ENCODE data around the gene DDX31.

The DDX31 gene

DNA sequence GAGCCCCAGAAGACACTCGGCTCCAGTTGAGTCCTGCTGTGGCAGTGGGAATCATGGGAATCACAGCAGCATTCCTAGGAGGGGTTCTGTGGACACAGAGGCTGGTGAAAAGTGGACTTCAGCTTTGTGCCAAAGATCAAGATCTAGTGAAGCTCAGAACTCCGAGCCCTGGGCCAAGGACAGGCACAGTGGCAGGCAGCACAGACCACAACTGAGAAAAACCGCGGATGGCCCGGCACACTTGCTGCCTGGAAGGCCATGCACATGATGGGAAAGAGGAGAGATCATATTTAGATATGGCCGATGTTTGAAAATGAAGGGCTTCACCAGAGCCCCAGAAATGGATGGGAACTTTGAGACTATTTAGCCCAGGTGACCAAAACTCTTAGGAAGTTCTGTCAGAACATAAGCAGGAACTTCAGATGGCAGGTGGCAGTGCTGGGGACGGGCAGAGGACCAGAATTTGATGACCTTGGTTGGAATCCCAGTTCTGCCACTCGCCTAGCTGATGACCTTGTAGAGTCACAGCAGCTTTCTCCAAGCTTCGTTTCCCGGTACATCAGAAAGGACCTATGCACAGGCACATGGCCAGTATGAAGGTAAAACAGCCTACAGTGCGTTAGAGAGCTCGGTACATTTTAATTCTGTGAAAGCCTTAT lies 69.3 kb downstream of the DDX31 start:
- CTCF ChIA-PET, result no interaction called here

DNA sequence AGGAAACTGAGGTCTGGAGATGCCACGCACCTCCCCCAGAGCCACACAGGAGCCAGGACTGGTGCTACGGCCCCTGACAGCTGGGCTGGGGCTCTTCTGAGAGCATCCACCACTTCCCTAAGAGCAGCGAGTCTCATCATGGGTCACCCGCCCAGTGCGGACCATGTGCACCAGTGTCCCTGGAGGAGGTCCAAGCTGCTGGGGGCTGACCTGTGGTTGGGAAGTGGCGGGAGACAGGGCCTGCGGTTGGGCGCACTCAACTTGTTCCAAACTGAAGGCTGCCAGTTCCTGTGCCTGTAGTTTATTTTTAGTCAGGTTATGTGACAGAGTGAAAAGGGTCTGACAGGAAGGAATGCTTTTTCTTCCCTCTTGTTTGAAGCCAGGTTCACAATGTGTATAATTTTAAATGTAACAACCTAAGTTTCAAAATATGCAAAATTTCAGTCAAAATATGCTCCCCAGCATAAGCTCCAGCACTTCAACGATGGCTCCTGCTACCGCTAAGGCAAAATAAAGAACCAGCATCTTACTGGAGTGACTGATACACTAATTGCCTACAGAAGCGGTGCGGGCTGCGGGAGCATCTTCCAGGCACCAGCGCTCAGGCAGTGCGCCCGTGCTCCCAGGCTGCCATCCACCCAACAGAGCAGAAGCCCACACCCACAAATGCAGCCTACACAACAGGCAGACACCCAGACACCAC lies 72.6 kb downstream of the DDX31 start:
- ChIA-PET CTCF (no interaction called here), POLR2A (no interaction called here)
- TF ChIP-seq L3MBTL2 (conservative IDR thresholded peaks at IDR 0.05) (no peak), SP1 (IDR thresholded peaks at IDR 0.05) (no peak), ARNT (IDR thresholded peaks at IDR 0.05) (no peak), CTBP1 (IDR thresholded peaks at IDR 0.05; ENCODE audit: borderline replicate concordance) (no peak), TARDBP (IDR thresholded peaks at IDR 0.05) (no peak), LEF1 (IDR thresholded peaks at IDR 0.05; ENCODE audit: borderline replicate concordance) (no peak), FOXK2 (IDR thresholded peaks at IDR 0.05) (no peak), SUZ12 (IDR thresholded peaks at IDR 0.05) (no peak), ZNF384 (IDR thresholded peaks at IDR 0.05) (no peak), ELF4 (IDR thresholded peaks at IDR 0.05) (no peak), NFRKB (IDR thresholded peaks at IDR 0.05) (no peak), FOXM1 (IDR thresholded peaks at IDR 0.05; ENCODE audit: borderline replicate concordance) (no peak), HDGF (IDR thresholded peaks at IDR 0.05; ENCODE audit: borderline replicate concordance) (no peak), BHLHE40 (IDR thresholded peaks at IDR 0.05; ENCODE audit: borderline replicate concordance) (no peak), FOXA1 (IDR thresholded peaks at IDR 0.05) (no peak)
- TF ChIP-seq, protein P1, sequence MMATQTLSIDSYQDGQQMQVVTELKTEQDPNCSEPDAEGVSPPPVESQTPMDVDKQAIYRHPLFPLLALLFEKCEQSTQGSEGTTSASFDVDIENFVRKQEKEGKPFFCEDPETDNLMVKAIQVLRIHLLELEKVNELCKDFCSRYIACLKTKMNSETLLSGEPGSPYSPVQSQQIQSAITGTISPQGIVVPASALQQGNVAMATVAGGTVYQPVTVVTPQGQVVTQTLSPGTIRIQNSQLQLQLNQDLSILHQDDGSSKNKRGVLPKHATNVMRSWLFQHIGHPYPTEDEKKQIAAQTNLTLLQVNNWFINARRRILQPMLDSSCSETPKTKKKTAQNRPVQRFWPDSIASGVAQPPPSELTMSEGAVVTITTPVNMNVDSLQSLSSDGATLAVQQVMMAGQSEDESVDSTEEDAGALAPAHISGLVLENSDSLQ (IDR thresholded peaks at IDR 0.05), result no peak
- no peak for DNase-seq (ENCODE audit: extremely low spot score)

More for the DNA sequence above, 69.3 kb downstream of the DDX31 start:
- POLR2A ChIA-PET, result no interaction called here
- TF ChIP-seq ARNT (IDR thresholded peaks at IDR 0.05) (no peak), BHLHE40 (IDR thresholded peaks at IDR 0.05; ENCODE audit: borderline replicate concordance) (no peak), TARDBP (IDR thresholded peaks at IDR 0.05) (no peak), CTBP1 (IDR thresholded peaks at IDR 0.05; ENCODE audit: borderline replicate concordance) (no peak), ELF4 (IDR thresholded peaks at IDR 0.05) (no peak), LEF1 (IDR thresholded peaks at IDR 0.05; ENCODE audit: borderline replicate concordance) (no peak), FOXA1 (IDR thresholded peaks at IDR 0.05) (no peak), SP1 (IDR thresholded peaks at IDR 0.05) (no peak)
- TF ChIP-seq, protein P1 (IDR thresholded peaks at IDR 0.05), result no peak
- DNase-seq (ENCODE audit: extremely low spot score), result no peak

DNA sequence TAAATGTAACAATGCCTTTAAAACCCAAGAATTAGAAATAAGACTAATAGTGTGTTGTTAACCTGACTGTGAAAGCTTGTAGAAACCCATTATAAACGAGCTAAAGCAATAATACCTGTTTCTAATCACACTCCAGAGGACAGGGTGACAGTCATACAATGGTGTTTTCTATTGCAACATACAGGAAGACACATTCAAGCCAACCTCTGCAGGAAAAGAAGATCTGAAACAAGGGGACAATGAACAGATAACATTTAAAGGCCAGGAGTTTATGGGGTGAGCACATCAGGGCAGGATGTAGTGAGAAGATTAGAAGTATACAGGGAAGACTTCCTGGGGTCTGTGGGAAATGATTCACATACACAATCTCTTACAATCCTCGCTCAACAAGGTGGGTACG lies 73.6 kb downstream of the DDX31 start:
- TF ChIP-seq BHLHE40 (IDR thresholded peaks at IDR 0.05; ENCODE audit: borderline replicate concordance) (no peak), TARDBP (IDR thresholded peaks at IDR 0.05) (no peak), FOXM1 (IDR thresholded peaks at IDR 0.05; ENCODE audit: borderline replicate concordance) (no peak), NFRKB (IDR thresholded peaks at IDR 0.05) (no peak), FOXA1 (IDR thresholded peaks at IDR 0.05) (no peak), CTBP1 (IDR thresholded peaks at IDR 0.05; ENCODE audit: borderline replicate concordance) (no peak), ARNT (IDR thresholded peaks at IDR 0.05) (no peak)
- TF ChIP-seq, protein P1 (IDR thresholded peaks at IDR 0.05), result no peak
- ChIA-PET POLR2A (no interaction called here), CTCF (no interaction called here)
- no peak for DNase-seq (ENCODE audit: extremely low spot score)

DNA sequence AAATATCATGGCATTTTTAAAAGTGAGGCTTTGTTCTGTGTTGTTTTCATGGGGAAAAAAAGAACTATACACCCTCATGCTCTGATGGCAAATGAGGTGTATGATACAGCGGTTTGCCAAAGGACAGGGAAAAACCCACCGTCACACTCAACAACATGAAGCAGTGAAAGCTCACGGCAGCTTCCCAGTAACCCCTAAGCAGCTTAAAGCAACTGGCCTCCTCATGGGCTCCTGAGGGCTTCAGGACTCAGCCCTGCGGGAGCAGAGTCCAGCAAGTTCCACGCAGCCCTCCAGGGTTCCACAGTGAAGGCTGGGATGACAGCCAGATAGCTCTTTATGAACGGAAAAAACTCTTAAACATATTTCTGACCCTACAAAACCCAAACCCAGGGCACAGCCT lies 74.5 kb downstream of the DDX31 start:
- ChIA-PET CTCF (no interaction called here), POLR2A (no interaction called here)
- TF ChIP-seq NFRKB (IDR thresholded peaks at IDR 0.05) (no peak), L3MBTL2 (conservative IDR thresholded peaks at IDR 0.05) (no peak), ELF4 (IDR thresholded peaks at IDR 0.05) (no peak), FOXA1 (IDR thresholded peaks at IDR 0.05) (no peak), SP1 (IDR thresholded peaks at IDR 0.05) (no peak)
- DNase-seq (ENCODE audit: extremely low spot score), result no peak

DNA sequence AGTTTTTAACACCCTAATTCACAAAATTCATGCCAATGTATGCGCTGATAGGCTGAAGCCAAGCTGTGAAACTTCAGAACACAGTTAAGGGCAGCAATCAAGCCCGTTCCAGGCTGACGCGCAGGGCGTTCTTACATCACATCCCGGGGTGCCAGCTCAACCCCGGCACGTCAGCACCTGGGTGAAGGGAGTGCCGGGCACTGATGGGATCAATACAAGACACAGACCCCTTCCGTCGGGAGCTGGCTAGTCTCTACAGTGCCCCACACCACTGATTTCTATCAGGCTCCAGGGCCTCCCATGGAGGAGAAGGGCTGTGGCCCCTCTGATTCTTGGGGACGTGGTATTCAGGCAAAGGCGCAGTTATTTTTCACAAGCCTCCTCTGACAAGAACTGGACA lies 75.4 kb downstream of the DDX31 start:
- TF ChIP-seq SP1 (IDR thresholded peaks at IDR 0.05), result no peak
- TF ChIP-seq BHLHE40 (IDR thresholded peaks at IDR 0.05; ENCODE audit: borderline replicate concordance), result no peak
- TF ChIP-seq HDGF (IDR thresholded peaks at IDR 0.05; ENCODE audit: borderline replicate concordance), result no peak
- TF ChIP-seq ELF4 (IDR thresholded peaks at IDR 0.05), result no peak
- TF ChIP-seq FOXK2 (IDR thresholded peaks at IDR 0.05), result no peak
- TF ChIP-seq FOXA1 (IDR thresholded peaks at IDR 0.05), result no peak
- TF ChIP-seq ARNT (IDR thresholded peaks at IDR 0.05), result no peak
- DNase-seq (ENCODE audit: extremely low spot score), result no peak
- POLR2A ChIA-PET, result no interaction called here
- CTCF ChIA-PET, result no interaction called here

DNA sequence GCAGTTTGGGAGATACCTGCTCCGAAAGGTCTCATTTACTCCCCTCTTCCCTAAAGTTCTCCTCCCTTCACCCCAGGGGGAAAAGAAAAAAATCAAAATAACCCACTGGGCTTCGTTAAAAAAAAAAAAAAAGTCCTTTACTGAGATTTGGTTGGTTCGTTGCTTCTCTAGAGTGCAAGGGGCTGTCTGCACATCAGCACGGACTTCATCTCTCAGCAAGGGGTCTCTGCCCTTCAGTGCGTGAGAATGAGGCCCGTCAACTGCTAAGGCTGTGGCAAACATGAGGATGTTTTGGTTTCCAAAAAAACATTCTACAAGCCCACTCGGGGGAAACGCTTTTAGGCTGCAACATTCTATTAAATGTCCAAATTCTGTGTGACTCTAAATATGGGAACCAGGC lies 77.3 kb downstream of the DDX31 start:
- ChIA-PET POLR2A (no interaction called here), CTCF (no interaction called here)
- no peak for DNase-seq (ENCODE audit: extremely low spot score)
- no peak for TF ChIP-seq LEF1 (IDR thresholded peaks at IDR 0.05; ENCODE audit: borderline replicate concordance)
- no peak for TF ChIP-seq FOXK2 (IDR thresholded peaks at IDR 0.05)
- no peak for TF ChIP-seq SP1 (IDR thresholded peaks at IDR 0.05)
- no peak for TF ChIP-seq TARDBP (IDR thresholded peaks at IDR 0.05)
- no peak for TF ChIP-seq FOXA1 (IDR thresholded peaks at IDR 0.05)
- no peak for TF ChIP-seq FOXM1 (IDR thresholded peaks at IDR 0.05; ENCODE audit: borderline replicate concordance)
- TF ChIP-seq, protein P1 (IDR thresholded peaks at IDR 0.05), result no peak
- TF ChIP-seq ZNF384 (IDR thresholded peaks at IDR 0.05), result no peak
- no peak for TF ChIP-seq ELF4 (IDR thresholded peaks at IDR 0.05)
- TF ChIP-seq L3MBTL2 (conservative IDR thresholded peaks at IDR 0.05), result no peak
- no peak for TF ChIP-seq HDGF (IDR thresholded peaks at IDR 0.05; ENCODE audit: borderline replicate concordance)

Data from HEK293T (cell line).